Measurements from ENCODE around the gene TRPV4. TPM values are rescaled to one million over a fixed set of nuclear protein-coding genes. Genes with fewer than 3 reads are reported as not detected.
"Not testable (repeated sequence)": the region's sequence is repeated elsewhere in the genome, so short reads cannot be mapped to it uniquely, and the experiment has no call there.

Gene TRPV4
- total RNA-seq, 3 donors from 2014 or later (not counting 1 experiment from before 2014, with no cell fraction given): not detected

DNA sequence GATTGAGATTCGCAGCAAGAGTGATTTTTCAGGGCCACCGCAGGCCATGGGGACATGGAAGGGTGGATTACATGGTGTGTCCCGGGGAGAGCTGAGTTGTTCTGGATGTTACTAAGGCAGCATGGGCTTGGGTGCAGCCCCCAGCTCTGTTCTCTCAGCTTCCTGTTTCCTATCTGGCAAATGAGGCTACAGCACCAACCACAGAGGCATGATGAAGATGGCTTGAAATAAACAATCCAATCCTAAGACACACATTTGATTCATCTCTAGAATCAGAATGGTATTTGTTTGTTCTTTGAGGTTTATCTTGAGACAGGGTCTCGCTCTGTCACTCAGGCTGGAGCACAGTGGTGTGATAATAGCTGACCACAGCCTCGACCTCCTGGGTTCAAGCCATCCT, 25.6 kb upstream of the TRPV4 start:
- peaks cover 15 to 21% of the 10 kb centered on the region in 2 donors for H3K4me1 Mint-ChIP-seq
- H3K36me3 ChIP-seq (ENCODE audit: control insufficient read depth, insufficient read depth, low read length): peaks cover 43% of the 10 kb centered on the region
- no peak for ATAC-seq
- no peak overlapping the region for H3K4me3 Mint-ChIP-seq
- no peak overlapping the region for H3K4me3 ChIP-seq (ENCODE audit: low read length)
- TF ChIP-seq, protein P1, sequence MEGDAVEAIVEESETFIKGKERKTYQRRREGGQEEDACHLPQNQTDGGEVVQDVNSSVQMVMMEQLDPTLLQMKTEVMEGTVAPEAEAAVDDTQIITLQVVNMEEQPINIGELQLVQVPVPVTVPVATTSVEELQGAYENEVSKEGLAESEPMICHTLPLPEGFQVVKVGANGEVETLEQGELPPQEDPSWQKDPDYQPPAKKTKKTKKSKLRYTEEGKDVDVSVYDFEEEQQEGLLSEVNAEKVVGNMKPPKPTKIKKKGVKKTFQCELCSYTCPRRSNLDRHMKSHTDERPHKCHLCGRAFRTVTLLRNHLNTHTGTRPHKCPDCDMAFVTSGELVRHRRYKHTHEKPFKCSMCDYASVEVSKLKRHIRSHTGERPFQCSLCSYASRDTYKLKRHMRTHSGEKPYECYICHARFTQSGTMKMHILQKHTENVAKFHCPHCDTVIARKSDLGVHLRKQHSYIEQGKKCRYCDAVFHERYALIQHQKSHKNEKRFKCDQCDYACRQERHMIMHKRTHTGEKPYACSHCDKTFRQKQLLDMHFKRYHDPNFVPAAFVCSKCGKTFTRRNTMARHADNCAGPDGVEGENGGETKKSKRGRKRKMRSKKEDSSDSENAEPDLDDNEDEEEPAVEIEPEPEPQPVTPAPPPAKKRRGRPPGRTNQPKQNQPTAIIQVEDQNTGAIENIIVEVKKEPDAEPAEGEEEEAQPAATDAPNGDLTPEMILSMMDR (IDR thresholded peaks at IDR 0.05): no peak
- no peaks in the 10 kb centered on the region for H3K9me3 ChIP-seq (ENCODE audit: control insufficient read depth, insufficient read depth, low read length)
- H3K36me3 Mint-ChIP-seq: no peaks in the 10 kb centered on the region
- H3K27me3 Mint-ChIP-seq (ENCODE audit: low read depth in 2 of 2): no peaks in the 10 kb centered on the region
- H3K27me3 ChIP-seq (ENCODE audit: control insufficient read depth, insufficient read depth, low read length): no peaks in the 10 kb centered on the region
- intact Hi-C loops (cut with micrococcal nuclease): no loop called here
- no peak overlapping the region for H3K27ac ChIP-seq (ENCODE audit: low read length)
- peaks cover 8% of the 10 kb centered on the region for H3K4me1 ChIP-seq (ENCODE audit: control insufficient read depth, insufficient read depth, low read length)
- 69% methylated on average over 5 of the region's 5 CpGs for WGBS (ENCODE audit: insufficient coverage)
- DNase-seq: no peak
- peak overlapping the region; percentile 46 to 69 for H3K27ac Mint-ChIP-seq
- H3K9me3 Mint-ChIP-seq: no peaks in the 10 kb centered on the region

DNA sequence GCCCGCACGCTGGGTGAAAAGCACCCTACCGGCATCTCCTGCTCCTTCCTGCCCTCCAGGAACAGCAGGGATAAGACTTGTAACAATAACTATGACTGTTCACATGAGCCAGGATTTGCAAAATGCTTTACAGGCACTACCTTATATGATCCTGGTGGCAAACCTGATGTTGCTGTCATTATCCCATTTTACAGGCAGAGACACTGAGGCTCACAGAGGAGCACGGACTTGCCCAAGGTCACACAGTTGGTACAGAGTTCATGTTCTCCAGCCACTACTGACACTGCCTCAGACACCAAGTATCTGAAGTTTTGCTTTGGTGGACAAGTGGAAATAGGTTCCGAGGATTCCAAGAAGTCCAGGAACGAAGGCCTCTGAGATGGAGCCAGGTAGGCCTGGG, 24.5 kb upstream of the TRPV4 start:
- TF ChIP-seq, protein P1 (IDR thresholded peaks at IDR 0.05): no peak
- Mint-ChIP-seq H3K27me3 (ENCODE audit: low read depth in 2 of 2) (no peaks in the 10 kb centered on the region), H3K27ac (peak overlapping the region; percentile 46 to 69), H3K9me3 (no peaks in the 10 kb centered on the region), H3K4me1 (peaks cover 8 to 19% of the 10 kb centered on the region in 2 donors), H3K4me3 (no peak overlapping the region), H3K36me3 (no peaks in the 10 kb centered on the region)
- intact Hi-C loops (cut with micrococcal nuclease): no loop called here
- Histone ChIP-seq H3K27ac (ENCODE audit: low read length) (no peak overlapping the region), H3K36me3 (ENCODE audit: control insufficient read depth, insufficient read depth, low read length) (peaks cover 44% of the 10 kb centered on the region), H3K27me3 (ENCODE audit: control insufficient read depth, insufficient read depth, low read length) (no peaks in the 10 kb centered on the region), H3K4me1 (ENCODE audit: control insufficient read depth, insufficient read depth, low read length) (peaks cover 8% of the 10 kb centered on the region), H3K4me3 (ENCODE audit: low read length) (no peak overlapping the region), H3K9me3 (ENCODE audit: control insufficient read depth, insufficient read depth, low read length) (no peaks in the 10 kb centered on the region)
- no peak for DNase-seq
- ATAC-seq: no peak
- WGBS (ENCODE audit: insufficient coverage): over 99% methylated on average over 6 of the region's 6 CpGs

DNA sequence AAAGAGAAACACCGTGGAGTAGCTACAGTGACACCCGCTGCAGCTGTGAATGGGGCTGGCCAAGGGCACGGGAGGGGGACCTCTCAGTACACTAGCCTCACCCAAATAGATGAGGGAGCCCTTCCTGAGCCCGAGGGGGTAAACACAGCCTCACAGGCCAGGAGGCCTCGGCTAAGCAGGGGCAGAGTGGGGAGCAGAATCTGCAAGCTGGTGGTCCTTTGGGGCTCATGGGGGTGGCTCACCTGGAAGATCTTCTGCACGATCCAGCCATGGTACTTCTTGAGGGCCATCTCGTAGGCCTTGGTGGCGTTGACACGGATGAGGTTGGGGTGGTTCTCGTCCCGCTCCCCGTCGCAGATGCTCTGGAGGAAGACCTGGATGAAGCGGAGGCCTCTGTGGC, 22.2 kb upstream of the TRPV4 start:
- Histone ChIP-seq H3K36me3 (ENCODE audit: control insufficient read depth, insufficient read depth, low read length) (peaks cover 47% of the 10 kb centered on the region), H3K4me1 (ENCODE audit: control insufficient read depth, insufficient read depth, low read length) (peaks cover 9% of the 10 kb centered on the region), H3K4me3 (ENCODE audit: low read length) (no peak overlapping the region), H3K27ac (ENCODE audit: low read length) (no peak overlapping the region), H3K9me3 (ENCODE audit: control insufficient read depth, insufficient read depth, low read length) (no peaks in the 10 kb centered on the region), H3K27me3 (ENCODE audit: control insufficient read depth, insufficient read depth, low read length) (no peaks in the 10 kb centered on the region)
- Mint-ChIP-seq H3K27ac (no peak overlapping the region), H3K36me3 (no peaks in the 10 kb centered on the region), H3K4me3 (no peak overlapping the region), H3K9me3 (no peaks in the 10 kb centered on the region), H3K4me1 (peaks cover 8 to 19% of the 10 kb centered on the region in 2 donors), H3K27me3 (ENCODE audit: low read depth in 2 of 2) (no peaks in the 10 kb centered on the region)
- 99% methylated on average over 14 of the region's 14 CpGs for WGBS (ENCODE audit: insufficient coverage)
- TF ChIP-seq, protein P1 (IDR thresholded peaks at IDR 0.05): no peak
- intact Hi-C loops (cut with micrococcal nuclease): no loop called here
- DNase-seq: no peak
- no peak for ATAC-seq

DNA sequence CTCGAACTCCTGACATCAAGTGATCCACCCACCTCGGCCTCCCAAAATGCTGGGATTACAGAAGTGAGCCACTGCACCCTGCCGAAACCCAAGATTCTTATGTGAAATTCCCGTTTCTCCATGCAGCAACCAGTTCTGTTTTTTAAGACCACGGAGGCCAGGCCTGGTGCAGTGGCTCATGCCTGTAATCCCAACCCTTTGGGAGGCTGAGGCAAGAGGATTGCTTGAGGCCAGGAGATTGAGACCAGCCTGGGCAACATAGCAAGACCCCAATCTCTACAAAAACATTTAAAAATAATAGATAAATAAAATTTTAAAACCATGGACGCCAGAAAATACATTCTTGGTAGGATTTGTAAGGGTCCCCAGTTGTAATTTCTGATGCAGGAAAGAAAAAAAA, 17.3 kb upstream of the TRPV4 start:
- Histone ChIP-seq H3K36me3 (ENCODE audit: control insufficient read depth, insufficient read depth, low read length) (peaks cover 21% of the 10 kb centered on the region), H3K4me1 (ENCODE audit: control insufficient read depth, insufficient read depth, low read length) (peaks cover 14% of the 10 kb centered on the region)
- H3K27ac ChIP-seq (ENCODE audit: low read length); intact Hi-C loops (cut with micrococcal nuclease); H3K9me3 ChIP-seq (ENCODE audit: control insufficient read depth, insufficient read depth, low read length); ATAC-seq; H3K36me3 Mint-ChIP-seq; H3K4me3 ChIP-seq (ENCODE audit: low read length); H3K4me3 Mint-ChIP-seq; DNase-seq; H3K4me1 Mint-ChIP-seq; H3K27me3 ChIP-seq (ENCODE audit: control insufficient read depth, insufficient read depth, low read length); H3K27ac Mint-ChIP-seq; H3K9me3 Mint-ChIP-seq; H3K27me3 Mint-ChIP-seq (ENCODE audit: low read depth in 2 of 2): not testable (repeated sequence)
- 94% methylated on average over 5 of the region's 6 CpGs for WGBS (ENCODE audit: insufficient coverage)
